OCI-M2 (cell line): ENCODE results near the gene CDKL4.
"Not testable (repeated sequence)": the region's sequence is repeated elsewhere in the genome, so short reads cannot be mapped to it uniquely, and the experiment has no call there.

Source experiments
- DNase-seq: peaks from one replicate; lab custom pipeline; 2025; ENCODE audit not compliant: unreplicated experiment; lab: John Stamatoyannopoulos, UW

CDKL4 gene

DNA sequence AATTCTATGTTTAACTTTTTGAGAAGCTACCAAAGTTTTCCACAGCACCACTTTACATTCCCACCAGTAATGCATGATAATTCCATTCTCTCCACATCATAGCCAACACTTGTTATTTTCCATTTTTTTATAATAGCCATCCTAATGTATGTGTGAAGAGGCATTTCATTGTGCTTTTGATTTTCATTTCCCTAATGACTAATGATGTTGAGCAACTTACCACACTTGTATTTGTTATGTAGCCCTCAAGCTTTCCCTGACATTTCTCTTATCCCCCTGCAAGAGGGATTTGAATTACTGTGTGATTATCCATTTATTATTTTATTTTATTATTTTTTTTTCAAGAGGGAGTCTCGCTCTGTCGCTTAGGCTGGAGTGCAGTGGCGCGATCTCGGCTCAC, 99.4 kb downstream of the CDKL4 start:
- no peak for DNase-seq

DNA sequence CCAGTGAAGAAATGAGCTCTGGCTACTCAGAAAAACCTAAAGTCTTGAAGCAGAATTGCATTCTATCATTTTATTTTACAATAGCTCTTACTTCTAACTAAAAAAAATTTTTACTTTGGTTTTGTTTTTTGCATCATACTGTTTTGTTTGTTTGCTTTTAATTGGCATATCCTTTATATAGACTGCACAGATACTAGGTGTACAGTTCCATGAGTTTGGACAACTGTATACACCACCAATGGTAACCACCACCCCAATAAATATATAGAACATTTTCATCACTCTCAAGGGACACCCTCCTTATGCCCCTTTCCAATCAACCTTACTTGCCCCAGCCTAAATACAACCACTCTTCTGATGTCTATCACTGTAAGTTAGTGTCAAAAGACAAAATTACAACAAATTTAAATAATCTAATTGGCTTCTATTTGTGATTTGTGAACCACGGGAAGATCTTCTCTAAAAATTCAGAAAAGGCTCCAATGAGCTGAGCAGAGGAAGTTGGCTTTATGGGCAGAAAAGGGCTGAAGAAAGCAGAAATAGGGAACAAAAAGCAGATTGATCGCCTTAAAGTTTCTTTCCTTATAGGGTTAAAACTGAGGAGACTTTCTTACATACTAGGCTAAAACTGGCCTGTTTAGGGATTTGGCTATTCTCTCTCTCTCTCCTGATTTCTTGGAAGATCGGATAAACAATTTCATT, 100.7 kb downstream of the CDKL4 start:
- DNase-seq: no peak

GRCh38 chr2:39141334-39142271, 102.2 kb downstream of the CDKL4 start:
- DNase-seq: no peak

DNA sequence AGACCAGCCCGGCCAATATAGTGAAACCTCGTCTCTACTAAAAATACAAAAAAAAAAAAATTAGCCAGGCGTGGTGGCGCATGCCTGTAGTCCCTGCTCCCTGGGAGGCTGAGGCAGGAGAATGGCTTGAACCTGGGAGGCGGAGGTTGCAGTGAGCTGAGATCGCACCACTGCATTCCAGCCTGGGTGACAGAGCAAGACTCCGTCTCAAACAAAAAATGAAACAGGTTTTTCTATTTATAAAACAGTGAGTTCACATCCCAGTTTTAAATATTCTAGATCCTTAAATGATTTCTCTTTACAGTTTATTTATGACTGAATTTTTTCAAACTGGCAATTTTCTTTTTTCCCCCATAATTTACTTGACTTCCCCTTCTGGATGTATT, 102.8 kb downstream of the CDKL4 start:
- DNase-seq: not testable (repeated sequence)

DNA sequence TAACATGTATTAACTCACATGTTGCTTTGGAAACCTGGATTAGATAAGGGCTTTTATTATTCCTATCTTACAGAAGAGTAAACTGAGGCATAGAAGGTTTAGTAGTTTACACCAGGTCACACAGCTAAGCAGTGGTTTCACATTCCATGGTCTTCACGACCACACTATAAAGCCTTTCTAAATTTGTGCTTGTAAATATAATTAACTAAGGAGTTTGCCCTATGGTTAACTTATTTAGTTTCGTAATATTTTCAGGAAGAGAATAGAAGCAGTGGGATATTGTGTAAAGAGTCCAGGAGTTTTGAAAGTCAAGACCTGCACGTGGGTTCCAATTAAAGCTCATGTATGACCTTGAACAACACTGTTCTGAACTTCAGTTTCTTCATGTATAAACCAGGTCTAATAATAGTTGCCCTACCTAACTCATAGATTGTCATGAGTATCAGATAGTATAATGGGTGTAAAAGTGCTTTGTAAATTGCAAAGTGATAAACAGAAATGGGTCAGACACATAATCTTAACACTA, 103.4 kb downstream of the CDKL4 start:
- DNase-seq: no peak

DNA sequence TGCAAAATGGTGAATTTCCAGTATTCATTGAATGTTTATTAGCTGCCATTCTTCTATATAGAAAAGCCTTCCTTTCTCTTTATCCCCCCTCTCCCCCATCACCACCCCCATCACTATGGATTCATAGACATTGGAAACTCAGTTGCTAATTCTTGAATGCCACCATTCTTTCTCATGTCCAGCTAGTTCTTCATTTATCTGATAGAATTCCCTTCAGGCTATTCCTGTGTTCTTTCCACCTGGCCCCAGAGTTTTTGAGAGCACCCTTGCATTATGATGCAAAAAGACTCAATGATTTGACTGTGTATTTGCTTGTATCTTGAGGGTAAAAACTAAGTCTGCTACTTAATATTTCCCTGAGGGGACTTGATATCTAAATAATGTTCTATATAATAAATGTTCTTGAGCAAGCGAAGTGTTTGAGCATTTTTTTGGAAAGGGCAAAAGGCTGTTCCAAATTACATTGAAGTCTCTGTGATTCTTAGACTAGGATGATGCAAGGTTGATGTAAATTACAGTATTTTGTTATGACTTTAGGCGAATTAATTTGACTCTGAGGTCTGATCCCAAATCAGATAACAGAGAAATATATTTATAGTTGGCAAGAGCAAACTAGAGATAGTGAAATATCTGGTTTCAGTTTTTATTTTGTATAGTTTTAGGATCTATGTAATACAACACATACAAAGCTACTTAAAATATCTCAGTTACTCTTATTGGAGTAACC, 104.1 kb downstream of the CDKL4 start:
- no peak for DNase-seq

DNA sequence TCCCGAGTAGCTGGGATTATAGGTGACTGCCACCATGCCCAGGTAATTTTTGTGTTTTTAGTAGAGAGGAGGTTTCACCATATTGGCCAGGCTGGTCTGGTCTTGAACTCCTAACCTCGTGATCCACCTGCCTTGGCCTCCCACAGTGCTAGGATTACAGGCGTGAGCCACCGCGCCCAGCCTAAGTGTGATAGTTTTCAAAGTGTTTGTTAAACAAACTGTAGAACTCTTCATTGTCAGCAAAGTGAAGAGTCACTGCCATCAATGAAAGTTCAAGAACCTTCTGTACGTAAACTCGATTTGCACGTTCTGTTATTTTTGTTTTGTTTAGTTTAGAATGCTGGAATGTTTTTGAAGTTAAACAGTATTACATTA, 104.9 kb downstream of the CDKL4 start:
- DNase-seq: no peak

- not testable (repeated sequence) for DNase-seq
Measured at GRCh38 chr2:39138187-39138836, 105.5 kb downstream of the CDKL4 start.

GRCh38 chr2:39136799-39137198, 107.0 kb downstream of the CDKL4 start:
- DNase-seq: no peak

- DNase-seq: no peak
Measured at GRCh38 chr2:39135690-39136259, 108.0 kb downstream of the CDKL4 start.

DNA sequence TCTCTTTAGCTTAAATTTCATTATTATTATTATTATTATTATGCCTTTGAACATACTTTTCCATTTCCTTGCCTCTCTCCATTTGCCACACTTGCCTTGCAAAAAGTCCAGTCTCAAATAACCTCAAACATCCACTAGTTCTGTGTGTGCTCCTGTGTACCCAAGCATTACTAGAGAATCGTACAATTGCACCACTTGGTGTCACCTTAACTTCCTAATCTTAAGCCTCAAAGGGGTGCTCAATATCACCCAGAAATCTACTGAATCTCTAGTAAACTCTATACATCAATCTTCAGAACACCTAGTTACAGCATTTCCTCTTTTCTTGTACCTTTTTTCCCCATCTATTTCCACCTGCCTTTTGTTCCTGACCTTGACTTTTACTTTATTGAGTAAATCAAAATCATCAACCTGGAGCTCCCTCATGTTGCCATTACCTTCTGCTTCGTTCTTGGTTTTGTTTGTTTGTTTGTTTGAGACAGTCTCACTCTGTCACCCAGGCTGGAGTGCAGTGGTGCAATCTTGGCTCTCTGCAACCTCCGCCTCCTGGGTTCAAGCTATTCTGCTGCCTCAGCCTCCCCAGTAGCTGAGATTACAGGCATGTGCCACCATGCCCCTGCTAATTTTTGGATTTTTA, 110.4 kb downstream of the CDKL4 start:
- no peak for DNase-seq

DNA sequence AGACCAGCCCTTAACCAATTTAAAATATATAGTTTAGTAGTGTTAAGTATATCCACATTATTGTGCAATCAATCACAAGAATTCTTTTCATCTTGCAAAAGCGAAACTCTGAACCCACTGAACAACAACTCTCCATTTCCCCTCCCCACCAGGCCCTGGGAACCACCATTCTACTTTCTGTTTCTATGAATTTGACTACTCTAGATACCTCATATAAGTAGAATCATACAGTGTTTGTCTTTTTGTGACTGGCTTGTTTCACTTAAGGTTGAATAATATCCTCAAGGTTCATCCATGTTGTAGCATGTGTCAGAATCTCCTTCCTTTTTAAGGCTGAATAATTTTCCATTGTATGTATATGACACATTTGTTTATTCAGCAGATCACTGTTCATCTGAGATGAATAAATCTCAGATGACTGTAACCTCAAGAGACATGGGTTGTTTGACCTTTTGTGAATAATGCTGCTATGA, 114.8 kb downstream of the CDKL4 start:
- no peak for DNase-seq

DNA sequence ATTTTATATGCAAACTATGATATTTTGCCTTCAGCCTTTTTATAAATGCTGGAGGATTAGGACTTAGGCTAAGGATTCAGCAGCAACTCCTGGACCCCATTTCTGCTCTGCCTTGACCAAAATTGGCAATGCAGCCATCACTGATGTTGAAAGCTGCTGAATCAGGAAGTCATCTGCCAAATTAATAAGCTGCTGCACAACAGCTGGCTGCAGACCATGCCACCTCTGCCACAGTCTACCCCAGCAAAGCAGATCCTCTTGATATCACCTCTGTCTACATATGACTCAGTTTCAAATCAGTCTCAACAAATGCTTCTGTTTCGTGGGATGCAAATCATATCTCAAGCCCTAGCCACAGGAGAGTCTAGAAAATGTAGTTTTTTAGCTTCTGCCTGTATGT, 115.8 kb downstream of the CDKL4 start:
- no peak for DNase-seq
